C4-2B (cell line): ENCODE results near the gene TRIM66.

Experiments
- ZFX ChIP-seq: fragments of 450-650 bp; IDR thresholded peaks from 2 replicates; pipeline ENCODE4 v1.6.1; 2017
- TF ChIP-seq, protein P1 (sequence below): fragments of 450-650 bp; conservative IDR thresholded peaks from 2 replicates; pipeline ENCODE4 v1.5.1; 2017; ENCODE audit warnings: mild to moderate bottlenecking

DNA sequence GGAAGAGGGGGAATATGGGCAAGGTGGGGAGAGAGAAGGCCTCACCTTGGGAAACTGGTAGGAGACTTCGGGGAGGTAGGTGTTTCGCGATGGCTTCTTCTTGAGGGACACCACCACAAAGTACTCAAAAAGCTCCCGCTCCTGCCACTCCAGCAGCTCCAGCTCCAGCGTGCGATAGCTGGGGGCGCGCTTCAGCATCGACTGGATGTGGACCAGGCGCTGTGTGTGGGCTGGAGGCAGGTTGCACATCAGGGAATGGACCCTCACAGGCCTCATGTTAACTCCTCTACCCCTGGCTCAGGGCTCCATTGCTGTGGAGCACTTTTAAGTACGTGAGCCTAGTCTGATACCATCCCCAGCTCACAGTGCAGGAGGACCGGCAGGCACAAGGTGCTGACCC lies 30.0 kb upstream of the TRIM66 start:
- TF ChIP-seq, protein P1, sequence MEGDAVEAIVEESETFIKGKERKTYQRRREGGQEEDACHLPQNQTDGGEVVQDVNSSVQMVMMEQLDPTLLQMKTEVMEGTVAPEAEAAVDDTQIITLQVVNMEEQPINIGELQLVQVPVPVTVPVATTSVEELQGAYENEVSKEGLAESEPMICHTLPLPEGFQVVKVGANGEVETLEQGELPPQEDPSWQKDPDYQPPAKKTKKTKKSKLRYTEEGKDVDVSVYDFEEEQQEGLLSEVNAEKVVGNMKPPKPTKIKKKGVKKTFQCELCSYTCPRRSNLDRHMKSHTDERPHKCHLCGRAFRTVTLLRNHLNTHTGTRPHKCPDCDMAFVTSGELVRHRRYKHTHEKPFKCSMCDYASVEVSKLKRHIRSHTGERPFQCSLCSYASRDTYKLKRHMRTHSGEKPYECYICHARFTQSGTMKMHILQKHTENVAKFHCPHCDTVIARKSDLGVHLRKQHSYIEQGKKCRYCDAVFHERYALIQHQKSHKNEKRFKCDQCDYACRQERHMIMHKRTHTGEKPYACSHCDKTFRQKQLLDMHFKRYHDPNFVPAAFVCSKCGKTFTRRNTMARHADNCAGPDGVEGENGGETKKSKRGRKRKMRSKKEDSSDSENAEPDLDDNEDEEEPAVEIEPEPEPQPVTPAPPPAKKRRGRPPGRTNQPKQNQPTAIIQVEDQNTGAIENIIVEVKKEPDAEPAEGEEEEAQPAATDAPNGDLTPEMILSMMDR = no peak
- TF ChIP-seq ZFX = no peak
